Mesenchymal stem cell (in vitro differentiated cells and primary cell): Measurements from ENCODE around the gene MYO1E.

Experiments used
- DNase-seq: peaks from one replicate; pipeline ENCODE4 v3.0.0-alpha.2; 2013
- H2AFZ ChIP-seq: one replicate; pipeline ENCODE4 v1.6.1; 2013; ENCODE audit warnings: low read depth, mild to moderate bottlenecking, control low read depth, inconsistent platforms, low read length, moderate library complexity
- H2AK5ac ChIP-seq: 2 replicates; pipeline ENCODE4 v1.6.1; 2013; ENCODE audit warnings: low read length, moderate library complexity, mild to moderate bottlenecking, inconsistent platforms; ENCODE audit not compliant: severe bottlenecking
- H2BK120ac ChIP-seq: one replicate; pipeline ENCODE4 v1.6.1; 2013; ENCODE audit warnings: low read depth, mild to moderate bottlenecking, inconsistent platforms, low read length, moderate library complexity
- H2BK12ac ChIP-seq, 2 experiments: one replicate each; pipeline ENCODE4 v1.6.1; 2013; ENCODE audit warnings: inconsistent platforms in 2 of 2, low read length in 2 of 2, mild to moderate bottlenecking in 2 of 2, moderate library complexity in 2 of 2, control low read depth in 1 of 2
- H2BK15ac ChIP-seq: one replicate; pipeline ENCODE4 v1.6.1; 2013; ENCODE audit warnings: mild to moderate bottlenecking, low read depth, inconsistent platforms; ENCODE audit not compliant: poor library complexity, severe bottlenecking
- H2BK5ac ChIP-seq: 2 replicates; pipeline ENCODE4 v1.6.1; 2013; ENCODE audit warnings: low read depth, mild to moderate bottlenecking, low read length, control low read depth, inconsistent platforms; ENCODE audit not compliant: poor library complexity, severe bottlenecking
- H3K14ac ChIP-seq, 2 experiments: one replicate each; pipeline ENCODE4 v1.6.1; 2013; ENCODE audit warnings: inconsistent platforms in 2 of 2, low read length in 2 of 2, control low read depth in 1 of 2, mild to moderate bottlenecking in 1 of 2, moderate library complexity in 1 of 2
- H3K18ac ChIP-seq, 2 experiments: one replicate each; pipeline ENCODE4 v1.6.1; 2013; ENCODE audit warnings: inconsistent platforms in 2 of 2, low read length in 2 of 2, control low read depth in 1 of 2, low read depth in 1 of 2, mild to moderate bottlenecking in 1 of 2
- H3K23ac ChIP-seq, 2 experiments: one replicate each; pipeline ENCODE4 v1.6.1; 2013; ENCODE audit warnings: inconsistent platforms in 2 of 2, low read length in 2 of 2, mild to moderate bottlenecking in 2 of 2, moderate library complexity in 2 of 2, control low read depth in 1 of 2
- H3K27ac ChIP-seq: 2 replicates; pipeline ENCODE4 v1.5.1; 2013; ENCODE audit warnings: mild to moderate bottlenecking, moderate library complexity, low read length, control low read depth, inconsistent platforms; ENCODE audit not compliant: poor library complexity, severe bottlenecking
- H3K27me3 ChIP-seq, 2 experiments: 2 replicates each; pipeline versions ENCODE4 v1.6.1 to v1.7.0; 2013; ENCODE audit warnings: low read length in 2 of 2, mild to moderate bottlenecking in 2 of 2, moderate library complexity in 2 of 2, control low read depth in 1 of 2, inconsistent platforms in 1 of 2; ENCODE audit not compliant: control insufficient read depth in 1 of 2, insufficient read depth in 1 of 2
- H3K36me3 ChIP-seq, 2 experiments: 2 replicates each; pipeline versions ENCODE4 v1.6.1 to v1.7.0; 2013; ENCODE audit warnings: low read length in 2 of 2, control low read depth in 1 of 2, inconsistent platforms in 1 of 2, low read depth in 1 of 2, mild to moderate bottlenecking in 1 of 2; ENCODE audit not compliant: insufficient read depth in 2 of 2, control insufficient read depth in 1 of 2
- H3K4ac ChIP-seq, 2 experiments: one replicate each; pipeline ENCODE4 v1.6.1; 2013; ENCODE audit warnings: inconsistent platforms in 2 of 2, low read length in 2 of 2, mild to moderate bottlenecking in 2 of 2, moderate library complexity in 2 of 2, control low read depth in 1 of 2, low read depth in 1 of 2
- H3K4me1 ChIP-seq: 2 replicates; pipeline ENCODE4 v1.6.1; 2013; ENCODE audit warnings: low read depth, low read length, control low read depth; ENCODE audit not compliant: control insufficient read depth, insufficient read depth
- H3K4me2 ChIP-seq: 2 replicates; pipeline ENCODE4 v1.6.1; 2013; ENCODE audit warnings: low read length, mild to moderate bottlenecking, inconsistent platforms; ENCODE audit not compliant: poor library complexity, severe bottlenecking
- H3K4me3 ChIP-seq, 2 experiments: 2 replicates each; pipeline versions ENCODE4 v1.5.1 to v1.7.0; 2013; ENCODE audit warnings: low read length in 2 of 2, mild to moderate bottlenecking in 2 of 2, control low read depth in 1 of 2, low read depth in 1 of 2; ENCODE audit not compliant: insufficient read depth in 1 of 2
- H3K79me1 ChIP-seq: replicated peaks from 2 replicates; pipeline ENCODE4 v1.6.1; 2013; ENCODE audit warnings: mild to moderate bottlenecking, control low read depth, low read length, inconsistent platforms; ENCODE audit not compliant: poor library complexity, severe bottlenecking
- H3K9ac ChIP-seq: 2 replicates; pipeline ENCODE4 v1.7.0; 2013; ENCODE audit warnings: mild to moderate bottlenecking, low read length, moderate library complexity
- H3K9me3 ChIP-seq: 2 replicates; pipeline ENCODE4 v1.7.0; 2013; ENCODE audit warnings: mild to moderate bottlenecking, low read length; ENCODE audit not compliant: control insufficient read depth
- H4K8ac ChIP-seq: one replicate; pipeline ENCODE4 v1.6.1; 2013; ENCODE audit warnings: inconsistent platforms, mild to moderate bottlenecking, low read length, moderate library complexity
- H4K91ac ChIP-seq: one replicate; pipeline ENCODE4 v1.6.1; 2013; ENCODE audit warnings: mild to moderate bottlenecking, low read length, inconsistent platforms
- WGBS: methylation state at CpG from one replicate; pipeline ENCODE4 v1.1.7; 2013; ENCODE audit warnings: mixed read lengths; 5-methylcytosine and 5-hydroxymethylcytosine counted together

MYO1E gene

DNA sequence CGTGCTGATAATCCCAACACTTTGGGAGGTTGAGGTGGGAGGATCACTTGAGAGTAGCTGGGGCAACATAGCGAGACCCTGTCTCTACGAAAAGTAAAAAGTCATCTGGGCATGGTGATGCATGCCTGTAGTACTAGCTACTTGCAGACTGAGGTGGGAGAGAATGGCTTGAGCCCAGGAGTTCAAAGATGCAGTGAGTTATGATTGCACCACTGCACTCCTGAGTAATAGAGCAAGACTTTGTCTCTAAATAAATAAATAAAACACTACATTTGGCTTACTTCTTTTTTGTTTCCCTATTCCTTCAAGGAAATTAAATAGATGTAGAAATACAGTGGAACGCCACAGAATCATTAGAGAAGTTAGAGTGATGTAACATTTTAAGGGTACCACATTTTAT is 186.2 kb downstream of the MYO1E start:
- peak; percentile 52 for DNase-seq

GRCh38 chr15:59185725-59186124 is 186.9 kb downstream of the MYO1E start:
- Histone ChIP-seq H3K23ac (no peak overlapping the region), H3K9me3 (peaks cover 12% of the 10 kb centered on the region), H2BK120ac (no peak overlapping the region), H3K18ac (peak overlapping the region in 1 of 2 experiments; percentile 68), H3K4me1 (peaks cover 9% of the 10 kb centered on the region), H3K27me3 (no peaks in the 10 kb centered on the region), H2AFZ (no peak overlapping the region), H4K91ac (no peak overlapping the region), H4K8ac (no peak overlapping the region), H3K4me3 (no peak overlapping the region), H2AK5ac (no peak overlapping the region), H3K4me2 (no peak overlapping the region), H3K27ac (no peak overlapping the region), H3K79me1 (peaks cover 23% of the 10 kb centered on the region), H3K36me3 (peaks cover 45 to 98% of the 10 kb centered on the region in 2 experiments), H2BK15ac (no peak overlapping the region), H3K4ac (no peak overlapping the region), H2BK12ac (no peak overlapping the region), H2BK5ac (no peak overlapping the region), H3K9ac (peak overlapping the region; percentile 7), H3K14ac (no peak overlapping the region)
- WGBS = 29% methylated on average over 1 of the region's 2 CpGs
- no peak for DNase-seq

More for the DNA sequence above, 186.2 kb downstream of the MYO1E start:
- no peak overlapping the region for H3K4ac ChIP-seq
- H4K91ac ChIP-seq = no peak overlapping the region
- H3K79me1 ChIP-seq = peaks cover 23% of the 10 kb centered on the region
- no peak overlapping the region for H3K4me2 ChIP-seq
- no peak overlapping the region for H2BK15ac ChIP-seq
- H3K36me3 ChIP-seq = peaks cover 47 to 97% of the 10 kb centered on the region in 2 experiments
- no peak overlapping the region for H3K4me3 ChIP-seq
- no peak overlapping the region for H3K27ac ChIP-seq
- H2AK5ac ChIP-seq = peak overlapping the region; percentile 13
- H3K27me3 ChIP-seq = no peaks in the 10 kb centered on the region
- H2BK120ac ChIP-seq = no peak overlapping the region
- peaks cover 10% of the 10 kb centered on the region for H3K4me1 ChIP-seq
- no peak overlapping the region for H2BK5ac ChIP-seq
- peak overlapping the region in 1 of 2 experiments; percentile 31 for H2BK12ac ChIP-seq
- H3K18ac ChIP-seq = peak overlapping the region in 1 of 2 experiments; percentile 40
- peak overlapping the region; percentile 7 for H3K9ac ChIP-seq
- H3K9me3 ChIP-seq = peaks cover 10% of the 10 kb centered on the region
- no peak overlapping the region for H4K8ac ChIP-seq
- 81% methylated on average over 3 of the region's 4 CpGs for WGBS
- no peak overlapping the region for H2AFZ ChIP-seq
- no peak overlapping the region for H3K23ac ChIP-seq
- H3K14ac ChIP-seq = no peak overlapping the region

GRCh38 chr15:59180945-59181600 is 191.6 kb downstream of the MYO1E start:
- Histone ChIP-seq H3K9me3 (peaks cover 12% of the 10 kb centered on the region), H3K79me1 (peaks cover 21% of the 10 kb centered on the region), H3K36me3 (peaks cover 55 to 98% of the 10 kb centered on the region in 2 experiments), H2BK15ac (no peak overlapping the region), H2AK5ac (no peak overlapping the region), H3K4me2 (no peak overlapping the region), H3K27ac (peak overlapping the region; percentile 91), H3K27me3 (no peaks in the 10 kb centered on the region), H3K4me3 (no peak overlapping the region), H4K91ac (no peak overlapping the region), H3K14ac (no peak overlapping the region), H3K4me1 (peaks cover 3% of the 10 kb centered on the region), H2BK5ac (peak overlapping the region; percentile 20), H4K8ac (no peak overlapping the region), H3K23ac (no peak overlapping the region), H3K9ac (peak overlapping the region; percentile 33), H2BK120ac (peak overlapping the region; percentile 4), H2BK12ac (peak overlapping the region in 1 of 2 experiments; percentile 9), H2AFZ (no peak overlapping the region), H3K18ac (peak overlapping the region in 1 of 2 experiments; percentile 58), H3K4ac (peak overlapping the region in 1 of 2 experiments; percentile 73)
- DNase-seq = peak; percentile 81
- WGBS = 0% methylated on average over 2 of the region's 5 CpGs

DNA sequence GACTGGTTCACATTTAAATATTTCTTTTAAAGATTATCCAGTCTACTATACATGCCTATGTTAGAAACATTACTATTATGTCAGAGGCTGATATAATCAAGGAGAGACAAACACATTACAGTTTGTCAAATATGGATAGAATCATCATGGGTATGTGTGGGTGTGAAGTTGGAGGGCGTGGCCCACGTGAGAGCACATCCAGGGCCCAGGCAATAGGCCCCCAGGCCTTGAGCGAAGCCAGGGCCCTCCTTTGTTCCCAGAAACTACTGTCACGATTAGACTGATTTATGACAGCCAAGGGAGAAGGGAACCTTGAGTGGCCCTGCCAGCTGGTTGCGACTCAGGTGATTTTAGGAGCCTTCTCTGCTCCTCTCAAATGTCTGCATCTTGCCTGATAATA is 193.0 kb downstream of the MYO1E start:
- Histone ChIP-seq H4K91ac (peak overlapping the region; percentile 12), H3K79me1 (peaks cover 21% of the 10 kb centered on the region), H3K18ac (peak overlapping the region; percentile 6 to 67), H3K27me3 (no peaks in the 10 kb centered on the region), H2AFZ (no peak overlapping the region), H3K23ac (no peak overlapping the region), H3K9me3 (peaks cover 12% of the 10 kb centered on the region), H3K36me3 (peaks cover 53 to 86% of the 10 kb centered on the region in 2 experiments), H3K4me1 (peaks cover 6% of the 10 kb centered on the region), H3K9ac (no peak overlapping the region), H2AK5ac (peak overlapping the region; percentile 3), H2BK120ac (peak overlapping the region; percentile 23), H4K8ac (peak overlapping the region; percentile 5), H3K27ac (no peak overlapping the region), H3K4me3 (no peak overlapping the region), H2BK12ac (peak overlapping the region in 1 of 2 experiments; percentile 59), H3K14ac (no peak overlapping the region), H2BK5ac (no peak overlapping the region), H3K4me2 (no peak overlapping the region), H3K4ac (peak overlapping the region in 1 of 2 experiments; percentile 54), H2BK15ac (no peak overlapping the region)
- DNase-seq = no peak
- 74% methylated on average over 5 of the region's 5 CpGs for WGBS
